ENCODE data around the gene DLEC1. TPM values are rescaled to one million over a fixed set of nuclear protein-coding genes. Genes with fewer than 3 reads are reported as not detected.

Gene DLEC1
- total RNA-seq, 1 donor from 2014 or later: not detected

GRCh38 chr3:37997342-37997741 lies 41.7 kb upstream of the DLEC1 start:
- no peak for DNase-seq (ENCODE audit: low read depth)
- TF ChIP-seq CTCF (conservative IDR thresholded peaks at IDR 0.05; ENCODE audit: low read depth, low read length): no peak
- H3K4me3 ChIP-seq (ENCODE audit: low read depth, low read length): no peak overlapping the region

- TF ChIP-seq CTCF (conservative IDR thresholded peaks at IDR 0.05; ENCODE audit: low read depth, low read length): no peak
- no peak for DNase-seq (ENCODE audit: low read depth)
- no peak overlapping the region for H3K4me3 ChIP-seq (ENCODE audit: low read depth, low read length)
Measured at GRCh38 chr3:37997791-37998370, 41.1 kb upstream of the DLEC1 start.

GRCh38 chr3:37999836-38000235 lies 39.2 kb upstream of the DLEC1 start:
- no peak for TF ChIP-seq CTCF (conservative IDR thresholded peaks at IDR 0.05; ENCODE audit: low read depth, low read length)

GRCh38 chr3:38000242-38000916 lies 38.6 kb upstream of the DLEC1 start:
- no peak for DNase-seq (ENCODE audit: low read depth)
- no peak overlapping the region for H3K4me3 ChIP-seq (ENCODE audit: low read depth, low read length)
- no peak for TF ChIP-seq CTCF (conservative IDR thresholded peaks at IDR 0.05; ENCODE audit: low read depth, low read length)

More at GRCh38 chr3:37999836-38000235, 39.2 kb upstream of the DLEC1 start:
- no peak for DNase-seq (ENCODE audit: low read depth)
- H3K4me3 ChIP-seq (ENCODE audit: low read depth, low read length): no peak overlapping the region

GRCh38 chr3:38000965-38001455 lies 38.0 kb upstream of the DLEC1 start:
- TF ChIP-seq CTCF (conservative IDR thresholded peaks at IDR 0.05; ENCODE audit: low read depth, low read length): no peak
- H3K4me3 ChIP-seq (ENCODE audit: low read depth, low read length): no peak overlapping the region
- DNase-seq (ENCODE audit: low read depth): no peak

GRCh38 chr3:38001456-38002081 lies 37.4 kb upstream of the DLEC1 start:
- peak; percentile 34 for TF ChIP-seq CTCF (conservative IDR thresholded peaks at IDR 0.05; ENCODE audit: low read depth, low read length)
- no peak for DNase-seq (ENCODE audit: low read depth)
- H3K4me3 ChIP-seq (ENCODE audit: low read depth, low read length): no peak overlapping the region
